Activated naive CD4-positive, alpha-beta T cell treated with anti-CD3 and anti-CD28 coated beads, Interleukin-2, amount 50 U/mL, for 24 hours (primary cell): Measurements from ENCODE around the gene UGT1A10.

ENCODE experiments used
- H3K27ac Mint-ChIP-seq: one replicate; pipeline ENCODE4 v1.8.0; 2021; ENCODE audit warnings: mild to moderate bottlenecking, mixed read lengths
- H3K27me3 Mint-ChIP-seq: one replicate; pipeline ENCODE4 v1.8.0; 2021; ENCODE audit warnings: mixed read lengths
- H3K36me3 Mint-ChIP-seq: one replicate; pipeline ENCODE4 v1.8.0; 2021; ENCODE audit warnings: mixed read lengths
- H3K4me1 Mint-ChIP-seq: one replicate; pipeline ENCODE4 v1.8.0; 2021; ENCODE audit warnings: mixed read lengths
- H3K4me3 Mint-ChIP-seq: one replicate; pipeline ENCODE4 v1.8.0; 2021; ENCODE audit warnings: mild to moderate bottlenecking, mixed read lengths
- H3K9me3 Mint-ChIP-seq: one replicate; pipeline ENCODE4 v1.8.0; 2021; ENCODE audit warnings: mixed read lengths

The UGT1A10 gene

DNA sequence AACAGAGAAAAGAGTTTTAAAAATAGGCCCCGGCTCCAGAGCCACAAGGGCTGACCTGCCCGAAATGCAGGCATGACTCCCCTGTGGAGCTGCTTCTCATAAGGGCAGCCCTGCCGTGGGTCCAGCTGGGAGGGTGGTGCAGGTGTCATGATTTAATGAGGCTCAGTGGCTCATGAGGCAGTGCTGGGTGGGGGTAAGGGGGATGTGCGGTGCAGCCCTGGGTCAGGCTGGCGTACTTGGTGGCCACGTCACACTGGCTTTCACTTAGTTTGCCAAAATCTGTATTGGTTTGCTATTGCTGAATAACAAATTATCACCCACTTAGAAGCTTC is 184.5 kb downstream of the UGT1A10 start:
- Mint-ChIP-seq H3K36me3 (peaks cover 2% of the 10 kb centered on the region), H3K4me3 (no peak overlapping the region), H3K9me3 (no peaks in the 10 kb centered on the region), H3K4me1 (no peaks in the 10 kb centered on the region), H3K27ac (no peak overlapping the region), H3K27me3 (no peaks in the 10 kb centered on the region)

- Mint-ChIP-seq H3K4me3 (no peak overlapping the region), H3K36me3 (peaks cover 2% of the 10 kb centered on the region), H3K4me1 (no peaks in the 10 kb centered on the region), H3K27ac (no peak overlapping the region), H3K9me3 (no peaks in the 10 kb centered on the region), H3K27me3 (no peaks in the 10 kb centered on the region)
These were observed 184.9 kb downstream of the UGT1A10 start for GRCh38 chr2:233821196-233821595.

GRCh38 chr2:233821709-233822100 is 185.5 kb downstream of the UGT1A10 start:
- no peaks in the 10 kb centered on the region for H3K4me1 Mint-ChIP-seq
- no peaks in the 10 kb centered on the region for H3K9me3 Mint-ChIP-seq
- H3K27me3 Mint-ChIP-seq, result no peaks in the 10 kb centered on the region
- H3K27ac Mint-ChIP-seq, result no peak overlapping the region
- no peak overlapping the region for H3K4me3 Mint-ChIP-seq
- H3K36me3 Mint-ChIP-seq, result peaks cover 2% of the 10 kb centered on the region

DNA sequence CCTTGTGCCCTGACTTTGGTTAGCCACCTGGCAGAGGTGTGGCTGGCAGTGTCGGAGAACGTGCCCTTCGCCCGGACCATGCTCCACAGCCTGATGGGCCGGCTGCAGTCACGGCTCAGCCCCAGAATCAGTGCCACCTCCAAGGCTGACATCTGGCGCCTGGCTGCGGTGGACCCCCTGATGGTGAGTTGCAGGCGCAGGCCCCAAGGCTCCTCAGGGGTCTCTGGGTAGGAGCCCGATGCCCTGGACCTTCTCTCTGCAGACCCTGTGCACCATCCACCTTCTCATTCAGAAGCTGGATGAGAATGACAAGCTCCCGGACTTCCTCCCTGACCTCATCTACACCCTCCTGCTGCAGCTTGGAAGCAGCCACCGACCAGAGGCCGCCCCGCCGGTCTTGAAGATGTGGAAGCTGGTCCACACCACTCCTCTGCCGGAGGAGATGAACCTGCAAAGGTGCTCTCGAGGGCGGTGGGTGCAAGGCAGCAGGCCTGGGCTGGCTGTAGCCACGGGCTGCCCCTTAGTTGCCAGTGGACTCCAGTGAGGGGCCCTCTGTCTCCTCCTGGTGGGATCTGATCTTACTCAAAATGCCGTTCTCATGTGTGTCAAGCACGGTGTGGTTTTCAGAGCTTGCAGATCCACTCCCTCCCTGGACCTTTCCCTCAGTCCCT is 186.0 kb downstream of the UGT1A10 start:
- Mint-ChIP-seq H3K27me3 (no peaks in the 10 kb centered on the region), H3K4me3 (no peak overlapping the region), H3K27ac (no peak overlapping the region), H3K4me1 (no peaks in the 10 kb centered on the region), H3K9me3 (no peaks in the 10 kb centered on the region), H3K36me3 (peaks cover 2% of the 10 kb centered on the region)
